ENCODE measurements around the gene ANAPC7.
"Not testable (repeated sequence)": the region's sequence is repeated elsewhere in the genome, so short reads cannot be mapped to it uniquely, and the experiment has no call there.

Gene ANAPC7

GRCh38 chr12:110345963-110346362 lies 57.5 kb downstream of the ANAPC7 start:
- DNase-seq = no peak

GRCh38 chr12:110345176-110345661 lies 58.3 kb downstream of the ANAPC7 start:
- DNase-seq = no peak

- no peak for DNase-seq
Observed at GRCh38 chr12:110344657-110345056, 58.9 kb downstream of the ANAPC7 start.

- DNase-seq = no peak
Observed at GRCh38 chr12:110343736-110344555, 59.6 kb downstream of the ANAPC7 start.

- no peak for DNase-seq
Observed at GRCh38 chr12:110343114-110343513, 60.4 kb downstream of the ANAPC7 start.

GRCh38 chr12:110342157-110342556 lies 61.4 kb downstream of the ANAPC7 start:
- no peak for DNase-seq

- no peak for DNase-seq
Observed at GRCh38 chr12:110340706-110341105, 62.8 kb downstream of the ANAPC7 start.

GRCh38 chr12:110340261-110340660 lies 63.2 kb downstream of the ANAPC7 start:
- DNase-seq = not testable (repeated sequence)

GRCh38 chr12:110339184-110339952 lies 64.1 kb downstream of the ANAPC7 start:
- DNase-seq = no peak

GRCh38 chr12:110338754-110339153 lies 64.8 kb downstream of the ANAPC7 start:
- no peak for DNase-seq

GRCh38 chr12:110337912-110338710 lies 65.4 kb downstream of the ANAPC7 start:
- DNase-seq = no peak

- DNase-seq = no peak
Observed at GRCh38 chr12:110335481-110336045, 67.9 kb downstream of the ANAPC7 start.

GRCh38 chr12:110333201-110333600 lies 70.3 kb downstream of the ANAPC7 start:
- DNase-seq = no peak

- DNase-seq = no peak
Observed at GRCh38 chr12:110330544-110330943, 73.0 kb downstream of the ANAPC7 start.

GRCh38 chr12:110330124-110330523 lies 73.4 kb downstream of the ANAPC7 start:
- DNase-seq = no peak

- no peak for DNase-seq
Observed at GRCh38 chr12:110329710-110330109, 73.8 kb downstream of the ANAPC7 start.

Data from NCI-H774 (cell line).